ENCODE measurements around the gene MITF. TPM values are rescaled to one million over a fixed set of nuclear protein-coding genes. Genes with fewer than 3 reads are reported as not detected.

Gene MITF
- total and polyA plus RNA-seq, 2 of the 4 experiments (the other 2 are of a cell fraction): 6.5 to 16.7 TPM

DNA sequence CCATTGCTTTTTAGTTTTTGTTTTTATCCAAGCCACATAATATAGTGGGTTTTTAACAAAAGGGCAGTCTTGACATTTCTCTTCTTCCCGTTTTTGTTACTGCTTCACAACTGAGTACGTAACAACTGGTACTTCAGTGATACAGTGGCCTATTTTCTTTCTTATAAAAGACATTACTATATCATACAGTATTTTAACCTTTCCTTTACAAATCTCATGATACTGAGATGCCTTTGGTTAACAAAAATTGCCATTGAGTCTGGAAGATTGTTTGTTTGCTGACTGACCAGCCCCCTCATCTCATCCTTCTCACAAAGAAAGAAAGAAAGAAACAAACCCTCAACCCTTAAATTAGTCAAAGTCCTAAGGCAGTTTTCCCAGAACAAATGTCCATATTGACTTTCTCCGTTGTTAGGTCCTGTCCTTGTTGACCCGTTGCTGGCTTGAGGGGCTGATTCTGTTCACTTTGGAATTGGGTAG lies 183.3 kb downstream of the MITF start:
- no peak for ATAC-seq (ENCODE audit: low read depth)
- Histone ChIP-seq H2BK120ac (ENCODE audit: low read depth, low read length) (no peak overlapping the region; the same call in 1 of the 2 replicates), H3K79me1 (ENCODE audit: low read depth in 1 of 2, low read length in 2 of 2) (peaks cover 16 to 32% of the 10 kb centered on the region in 2 experiments)

More for the DNA sequence above, 183.3 kb downstream of the MITF start:
- Histone ChIP-seq H2AK5ac (ENCODE audit: low read depth, low read length) (no peak overlapping the region), H2BK15ac (ENCODE audit: low read depth, low read length) (no peak overlapping the region), H2AFZ (replicated peaks; ENCODE audit: low read length, poor library complexity) (no peak overlapping the region), H2BK20ac (ENCODE audit: low read depth, low read length) (no peak overlapping the region; the same call in 1 of the 2 replicates), H4K20me1 (ENCODE audit: insufficient read depth, low read length) (no peaks in the 10 kb centered on the region), H3K9me1 (ENCODE audit: insufficient read depth, low read length) (peaks cover 6% of the 10 kb centered on the region; the same call in 1 of the 2 replicates), H2BK5ac (ENCODE audit: low read depth, low read length, poor library complexity, severe bottlenecking) (no peak overlapping the region), H3K36me3 (ENCODE audit: control insufficient read depth, insufficient read depth, low read length) (no peaks in the 10 kb centered on the region), H3K4me2 (ENCODE audit: low read depth, low read length) (no peak overlapping the region), H4K8ac (ENCODE audit: low read depth in 2 of 2, low read length in 2 of 2) (no peak overlapping the region), H3K4ac (ENCODE audit: low read depth, low read length) (no peak overlapping the region), H3K4me3 (ENCODE audit: insufficient read depth, low read depth, low read length) (no peak overlapping the region), H3K14ac (replicated peaks; ENCODE audit: low read depth, low read length) (no peak overlapping the region), H3K27me3 (ENCODE audit: control insufficient read depth, insufficient read depth, low read length) (no peaks in the 10 kb centered on the region), H3K27ac (ENCODE audit: insufficient read depth, low read length) (no peak overlapping the region), H4K91ac (ENCODE audit: insufficient read depth, low read depth, low read length) (no peak overlapping the region), H3K4me1 (ENCODE audit: control insufficient read depth, insufficient read depth, low read length) (peaks cover 5% of the 10 kb centered on the region), H4K5ac (ENCODE audit: low read depth, low read length) (no peak overlapping the region), H2AK9ac (replicated peaks; ENCODE audit: low read depth, low read length, poor library complexity) (no peak overlapping the region), H3K56ac (ENCODE audit: extremely low read depth, insufficient read depth, low read length) (no peak overlapping the region), H3K9ac (ENCODE audit: low read depth, low read length) (no peak overlapping the region), H3K23ac (ENCODE audit: low read depth, low read length) (no peak overlapping the region), H3K9me3 (ENCODE audit: control insufficient read depth, insufficient read depth, low read length) (no peaks in the 10 kb centered on the region), H3K18ac (ENCODE audit: low read depth, low read length) (no peak overlapping the region; the same call in 1 of the 2 replicates)
- CTCF ChIA-PET: no interaction called here
- no peak for TF ChIP-seq ELK1 (IDR thresholded peaks at IDR 0.05; ENCODE audit: borderline replicate concordance, low read depth, low read length)
- TF ChIP-seq RAD21 (IDR thresholded peaks at IDR 0.05; ENCODE audit: low read length): no peak
- no peak for TF ChIP-seq RCOR1 (IDR thresholded peaks at IDR 0.05; ENCODE audit: insufficient replicate concordance, low read length)
- no peak for TF ChIP-seq SMC3 (IDR thresholded peaks at IDR 0.05; ENCODE audit: low read depth, low read length)
- in situ Hi-C loops (cut with MboI; ENCODE audit: low sequenced_read_pairs): no loop called here
- intact Hi-C loops (cut with micrococcal nuclease): no loop called here
- POLR2A ChIA-PET (ENCODE audit: unreplicated experiment): no interaction called here
- no CpG with 5 or more reads among the region's 4 CpGs for WGBS, 2 experiments (ENCODE audit: extremely low coverage in 2 of 2, insufficient read length in 1 of 2)
- DNase-seq: no peak
- dilution Hi-C loops (cut with HindIII; ENCODE audit: low sequenced_read_pairs, unreplicated experiment): no loop called here
- no TSS peak for BruUV-seq (replicated peaks)

Measured in IMR-90 (cell line).